DND-41 (cell line): ENCODE measurements around the gene CENPI.

ENCODE experiments used
- CTCF ChIP-seq: IDR thresholded peaks from 2 replicates; pipeline ENCODE4 v1.5.1; 2012; ENCODE audit warnings: borderline replicate concordance, low read length, moderate library complexity, mild to moderate bottlenecking; ENCODE audit not compliant: poor library complexity, severe bottlenecking; ENCODE audit errors: extremely low read depth
- EZH2 ChIP-seq: IDR thresholded peaks from 3 replicates; pipeline ENCODE4 v1.6.1; 2012; ENCODE audit warnings: borderline replicate concordance, low read depth, mild to moderate bottlenecking, moderate library complexity, low read length, inconsistent platforms; ENCODE audit not compliant: severe bottlenecking

- no peak for TF ChIP-seq CTCF
- TF ChIP-seq EZH2 = no peak
Measured at GRCh38 chrX:101057093-101057714, 40.8 kb upstream of the CENPI start.
